HCT116 (cell line): Measurements from ENCODE around the gene CPED1.

Experiments used
- FOSL1 ChIP-seq: IDR thresholded peaks from 2 replicates; pipeline ENCODE4 v1.6.1; 2012; ENCODE audit warnings: low read depth
- POLR2A ChIP-seq: IDR thresholded peaks from 2 replicates; pipeline ENCODE4 v1.7.0; 2011; ENCODE audit warnings: borderline replicate concordance; ENCODE audit not compliant: insufficient read depth, insufficient read length; ENCODE audit errors: extremely low read depth
- RAD21 ChIP-seq: IDR thresholded peaks from 2 replicates; pipeline ENCODE4 v1.6.1; 2012; ENCODE audit warnings: low read depth, mild to moderate bottlenecking
- TCF7L2 ChIP-seq: IDR thresholded peaks from 2 replicates; pipeline ENCODE4 v1.7.0; 2011; ENCODE audit warnings: borderline replicate concordance, inconsistent platforms; ENCODE audit not compliant: insufficient read depth, insufficient read length; ENCODE audit errors: extremely low read depth

DNA sequence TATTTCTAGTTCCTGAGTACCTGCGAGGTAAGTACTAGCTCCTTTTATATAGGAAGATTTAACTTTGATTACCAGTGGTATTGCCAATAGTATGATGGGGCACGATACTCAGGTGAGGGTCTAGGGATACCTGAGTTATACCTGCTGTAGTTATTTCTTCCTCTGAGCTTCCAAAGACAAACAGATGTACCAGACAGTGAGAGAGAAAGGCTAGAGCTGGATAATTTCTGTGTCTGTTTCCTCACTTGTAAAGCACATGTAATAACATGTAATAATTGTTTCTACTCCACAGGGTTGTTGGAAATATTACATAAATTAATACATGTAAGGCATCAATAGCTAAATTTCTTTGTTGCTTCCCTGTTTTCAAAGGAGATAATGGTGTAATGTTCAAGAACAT, 53.7 kb downstream of the CPED1 start:
- no peak for TF ChIP-seq RAD21
- TF ChIP-seq FOSL1: no peak
- no peak for TF ChIP-seq POLR2A
- no peak for TF ChIP-seq TCF7L2
